ENCODE data around the gene HLCS. TPM values are rescaled to one million over a fixed set of nuclear protein-coding genes. Genes with fewer than 3 reads are reported as not detected.

Gene HLCS
- polyA plus RNA-seq, 1 of the 3 experiments (the other 2 are of a cell fraction): 13.0 TPM

DNA sequence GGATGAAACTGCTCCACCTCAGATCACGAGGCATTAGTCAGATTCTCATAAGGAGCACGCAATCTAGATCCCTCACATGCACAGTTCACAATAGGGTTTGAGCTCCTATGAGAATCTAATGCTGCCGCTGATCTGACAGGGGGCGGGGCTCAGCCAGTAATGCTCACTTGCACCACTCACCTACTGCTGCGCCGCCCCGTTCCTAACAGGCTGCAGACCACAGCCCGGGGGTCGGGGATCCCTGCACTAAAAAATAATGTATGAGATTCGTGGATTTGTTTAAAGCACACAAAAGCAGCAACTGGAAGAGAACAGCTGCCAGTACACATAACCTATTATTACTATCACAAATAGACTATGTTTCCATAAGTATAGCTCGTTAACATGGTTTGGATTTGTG is 72.9 kb downstream of the HLCS start:
- no peak overlapping the region for H3K4me2 ChIP-seq
- H4K20me1 ChIP-seq (ENCODE audit: insufficient read depth): no peaks in the 10 kb centered on the region
- no peaks in the 10 kb centered on the region for H3K27me3 ChIP-seq (ENCODE audit: insufficient read depth)
- POLR2A ChIA-PET: no interaction called here
- CTCF ChIA-PET: no interaction called here
- TF ChIP-seq FOSL2 (IDR thresholded peaks at IDR 0.05; ENCODE audit: borderline replicate concordance, low read depth): no peak
- TF ChIP-seq YY1 (IDR thresholded peaks at IDR 0.05; ENCODE audit: low read depth): no peak
- TF ChIP-seq RXRA (IDR thresholded peaks at IDR 0.05; ENCODE audit: borderline replicate concordance, low read depth): no peak
- no peak for TF ChIP-seq FOXJ3 (CRISPR knock-in tag; IDR thresholded peaks at IDR 0.05)
- TF ChIP-seq GATA2 (CRISPR knock-in tag; IDR thresholded peaks at IDR 0.05): no peak
- WGBS (ENCODE audit: low lambda C conversion rate): 94% methylated on average over 7 of the region's 11 CpGs
- no peaks in the 10 kb centered on the region for H3K9me3 ChIP-seq
- H2AFZ ChIP-seq (ENCODE audit: low read depth): no peak overlapping the region
- H3K9ac ChIP-seq: no peak overlapping the region
- no peak overlapping the region for H3K4me3 ChIP-seq (ENCODE audit: low read depth in 2 of 2, low read length in 1 of 2)
- H3K4me1 ChIP-seq (ENCODE audit: control insufficient read depth in 1 of 2, insufficient read depth in 2 of 2, low read depth in 1 of 2, low read length in 1 of 2): no peaks in the 10 kb centered on the region
- no peaks in the 10 kb centered on the region for H3K79me2 ChIP-seq (ENCODE audit: insufficient read depth)
- H3K9me2 ChIP-seq: no peaks in the 10 kb centered on the region
- H3K36me3 ChIP-seq (replicated peaks in 1 of 2; ENCODE audit: control insufficient read depth in 1 of 2, insufficient read depth in 2 of 2, low read length in 1 of 2): peaks cover 0 to 8% of the 10 kb centered on the region in 2 experiments
- H3F3A ChIP-seq (replicated peaks; ENCODE audit: insufficient read depth): no peaks in the 10 kb centered on the region
- H3K27ac ChIP-seq (ENCODE audit: low read depth in 2 of 2, low read length in 1 of 2): no peak overlapping the region
- DNase-seq: no peak

GRCh38 chr21:36892201-36892600 is 74.3 kb downstream of the HLCS start:
- ChIA-PET POLR2A (no interaction called here), CTCF (no interaction called here)
- H2AFZ ChIP-seq (ENCODE audit: low read depth): no peak overlapping the region
- no peak overlapping the region for H3K4me2 ChIP-seq
- no peaks in the 10 kb centered on the region for H4K20me1 ChIP-seq (ENCODE audit: insufficient read depth)
- H3K4me3 ChIP-seq (ENCODE audit: low read depth in 2 of 2, low read length in 1 of 2): no peak overlapping the region
- no peaks in the 10 kb centered on the region for H3K9me2 ChIP-seq
- H3K36me3 ChIP-seq (replicated peaks in 1 of 2; ENCODE audit: control insufficient read depth in 1 of 2, insufficient read depth in 2 of 2, low read length in 1 of 2): peaks cover 0 to 8% of the 10 kb centered on the region in 2 experiments
- no peaks in the 10 kb centered on the region for H3F3A ChIP-seq (replicated peaks; ENCODE audit: insufficient read depth)
- 93% methylated on average over 11 of the region's 11 CpGs for WGBS (ENCODE audit: low lambda C conversion rate)
- peaks cover 4% of the 10 kb centered on the region in 2 experiments; a peak in 3 of 4 replicates for H3K4me1 ChIP-seq (ENCODE audit: control insufficient read depth in 1 of 2, insufficient read depth in 2 of 2, low read depth in 1 of 2, low read length in 1 of 2)
- TF ChIP-seq JUND (IDR thresholded peaks at IDR 0.05) (no peak), PBX3 (IDR thresholded peaks at IDR 0.05) (no peak), GATA2 (CRISPR knock-in tag; IDR thresholded peaks at IDR 0.05) (no peak), RCOR1 (IDR thresholded peaks at IDR 0.05; ENCODE audit: low read length) (no peak), TCF12 (IDR thresholded peaks at IDR 0.05) (no peak), TEAD4 (IDR thresholded peaks at IDR 0.05; ENCODE audit: borderline replicate concordance, insufficient read depth) (no peak), IRF3 (IDR thresholded peaks at IDR 0.05; ENCODE audit: low read depth, low read length) (no peak), POLR2AphosphoS5 (IDR thresholded peaks at IDR 0.05; ENCODE audit: low read depth, low read length) (no peak)
- TF ChIP-seq, protein P1, sequence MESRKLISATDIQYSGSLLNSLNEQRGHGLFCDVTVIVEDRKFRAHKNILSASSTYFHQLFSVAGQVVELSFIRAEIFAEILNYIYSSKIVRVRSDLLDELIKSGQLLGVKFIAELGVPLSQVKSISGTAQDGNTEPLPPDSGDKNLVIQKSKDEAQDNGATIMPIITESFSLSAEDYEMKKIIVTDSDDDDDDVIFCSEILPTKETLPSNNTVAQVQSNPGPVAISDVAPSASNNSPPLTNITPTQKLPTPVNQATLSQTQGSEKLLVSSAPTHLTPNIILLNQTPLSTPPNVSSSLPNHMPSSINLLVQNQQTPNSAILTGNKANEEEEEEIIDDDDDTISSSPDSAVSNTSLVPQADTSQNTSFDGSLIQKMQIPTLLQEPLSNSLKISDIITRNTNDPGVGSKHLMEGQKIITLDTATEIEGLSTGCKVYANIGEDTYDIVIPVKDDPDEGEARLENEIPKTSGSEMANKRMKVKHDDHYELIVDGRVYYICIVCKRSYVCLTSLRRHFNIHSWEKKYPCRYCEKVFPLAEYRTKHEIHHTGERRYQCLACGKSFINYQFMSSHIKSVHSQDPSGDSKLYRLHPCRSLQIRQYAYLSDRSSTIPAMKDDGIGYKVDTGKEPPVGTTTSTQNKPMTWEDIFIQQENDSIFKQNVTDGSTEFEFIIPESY (IDR thresholded peaks at IDR 0.05; ENCODE audit: borderline replicate concordance, low read depth): no peak
- no peaks in the 10 kb centered on the region for H3K27me3 ChIP-seq (ENCODE audit: insufficient read depth)
- H3K9me3 ChIP-seq: no peaks in the 10 kb centered on the region
- no peak for DNase-seq
- H3K79me2 ChIP-seq (ENCODE audit: insufficient read depth): no peaks in the 10 kb centered on the region
- no peak overlapping the region for H3K27ac ChIP-seq (ENCODE audit: low read depth in 2 of 2, low read length in 1 of 2)
- no peak overlapping the region for H3K9ac ChIP-seq
